NCI-H524 treated with DMSO at 0.1 percent for 48 hours (cell line): Measurements from ENCODE around the gene S100A2.
A peak's percentile ranks its signal among the peaks of the same experiment; 100 is the strongest.
"Not testable (repeated sequence)": the region's sequence is repeated elsewhere in the genome, so short reads cannot be mapped to it uniquely, and the experiment has no call there.

Experiments
- DNase-seq: peaks from one replicate; lab custom pipeline; 2025; lab: John Stamatoyannopoulos, UW

S100A2 gene

GRCh38 chr1:153588482-153588881 is 22.8 kb upstream of the S100A2 start:
- no peak for DNase-seq

DNA sequence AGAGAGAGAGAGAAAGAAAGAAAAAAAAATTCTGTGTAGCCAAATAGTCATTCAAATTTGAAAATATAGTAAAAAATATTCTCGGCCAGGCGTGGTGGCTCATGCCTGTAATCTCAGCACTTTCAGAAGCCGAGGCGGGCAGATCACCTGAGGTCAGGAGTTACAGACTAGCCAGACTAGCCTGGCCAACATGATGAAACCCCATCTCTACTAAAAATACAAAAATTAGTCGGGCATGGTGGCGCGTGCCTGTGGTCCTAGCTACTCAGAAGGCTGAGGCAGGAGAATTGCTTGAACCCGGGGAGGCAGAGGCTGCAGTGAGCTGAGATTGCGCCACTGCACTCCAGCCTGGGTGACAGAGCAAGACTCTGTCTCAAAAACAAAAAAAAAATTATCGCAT is 22.4 kb upstream of the S100A2 start:
- not testable (repeated sequence) for DNase-seq

- no peak for DNase-seq
Measured at GRCh38 chr1:153587314-153587713, 21.7 kb upstream of the S100A2 start.

DNA sequence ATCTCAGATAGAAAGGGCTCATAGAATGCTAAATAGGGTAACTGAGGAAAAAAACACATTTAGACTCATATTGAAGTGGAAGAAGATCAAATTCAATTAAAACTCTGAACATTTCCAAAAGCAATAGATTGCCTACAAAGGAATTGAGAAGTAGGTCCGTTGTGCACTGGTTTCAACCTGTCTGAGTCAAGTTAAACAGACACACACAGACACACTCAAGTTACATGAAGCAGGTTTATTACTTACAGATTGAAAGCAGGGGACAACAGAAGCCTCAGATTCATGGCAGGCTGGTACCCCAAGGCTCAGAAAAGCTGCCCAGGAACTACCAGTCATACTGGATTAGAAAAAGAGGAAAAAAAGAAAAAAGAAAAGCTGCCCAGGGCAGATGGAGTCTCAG is 20.7 kb upstream of the S100A2 start:
- no peak for DNase-seq

DNA sequence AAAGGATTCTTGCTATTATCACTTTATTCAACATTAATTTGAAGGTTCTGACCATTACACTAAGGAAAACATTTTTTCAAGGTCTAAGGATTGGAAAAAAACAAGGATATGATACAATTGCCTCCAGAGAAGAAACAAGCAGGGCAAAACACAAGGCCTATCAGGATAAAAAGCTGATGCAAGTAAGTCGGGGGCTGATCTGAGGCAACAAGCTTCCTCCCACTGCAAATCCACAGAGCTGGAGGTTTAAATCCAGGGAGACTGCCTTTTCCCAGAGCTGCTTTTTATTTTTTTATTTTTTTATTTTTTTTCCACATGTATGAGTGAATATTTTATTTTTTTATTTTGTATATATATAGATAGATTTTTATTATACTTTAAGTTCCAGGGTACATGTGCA is 19.4 kb upstream of the S100A2 start:
- no peak for DNase-seq

DNA sequence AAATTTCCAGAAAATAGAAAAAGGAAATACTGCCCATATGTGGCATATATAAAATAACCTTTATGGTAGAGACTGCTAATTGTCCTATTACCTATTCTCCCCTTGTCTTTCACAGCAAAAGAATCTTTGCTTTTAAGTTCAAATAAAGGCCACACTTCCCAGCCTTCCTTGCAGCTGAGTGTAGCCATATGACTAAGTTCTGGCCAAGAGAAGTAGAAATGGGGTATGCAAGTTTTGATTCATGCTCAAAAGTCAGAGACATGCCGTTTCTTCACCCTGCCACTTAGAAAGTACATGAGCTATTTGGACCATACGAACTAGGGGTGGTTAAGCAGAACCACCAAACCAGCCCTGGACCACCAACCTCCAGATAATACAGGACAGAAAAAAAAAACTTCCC is 18.3 kb upstream of the S100A2 start:
- no peak for DNase-seq

DNA sequence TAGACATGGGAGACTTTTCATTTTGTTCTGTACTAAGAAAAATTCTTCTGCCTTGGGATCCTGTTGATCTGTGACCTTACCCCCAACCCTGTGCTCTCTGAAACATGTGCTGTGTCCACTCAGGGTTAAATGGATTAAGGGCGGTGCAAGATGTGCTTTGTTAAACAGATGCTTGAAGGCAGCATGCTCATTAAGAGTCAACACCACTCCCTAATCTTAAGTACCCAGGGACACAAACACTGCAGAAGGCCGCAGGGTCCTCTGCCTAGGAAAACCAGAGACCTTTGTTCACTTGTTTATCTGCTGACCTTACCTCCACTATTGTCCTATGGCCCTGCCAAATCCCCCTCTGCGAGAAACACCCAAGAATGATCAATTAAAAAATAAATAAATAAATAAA is 17.9 kb upstream of the S100A2 start:
- not testable (repeated sequence) for DNase-seq

DNA sequence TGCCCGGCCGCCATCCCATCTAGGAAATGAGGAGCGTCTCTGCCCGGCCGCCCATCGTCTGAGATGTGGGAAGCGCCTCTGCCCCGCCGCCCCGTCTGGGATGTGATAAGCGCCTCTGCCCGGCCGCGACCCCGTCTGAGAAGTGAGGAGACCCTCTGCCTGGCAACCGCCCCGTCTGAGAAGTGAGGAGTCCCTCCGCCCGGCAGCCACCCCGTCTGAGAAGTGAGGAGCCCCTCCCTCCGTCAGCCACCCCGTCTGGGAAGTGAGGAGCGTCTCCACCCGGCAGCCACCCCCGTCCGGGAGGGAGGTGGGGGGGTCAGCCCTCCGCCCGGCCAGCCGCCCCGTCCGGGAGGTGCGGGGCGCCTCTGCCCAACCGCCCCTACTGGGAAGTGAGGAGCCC is 17.2 kb upstream of the S100A2 start:
- DNase-seq = not testable (repeated sequence)

- DNase-seq = no peak
Measured at GRCh38 chr1:153578936-153579335, 13.3 kb upstream of the S100A2 start.

GRCh38 chr1:153578490-153578889 is 12.8 kb upstream of the S100A2 start:
- no peak for DNase-seq

DNA sequence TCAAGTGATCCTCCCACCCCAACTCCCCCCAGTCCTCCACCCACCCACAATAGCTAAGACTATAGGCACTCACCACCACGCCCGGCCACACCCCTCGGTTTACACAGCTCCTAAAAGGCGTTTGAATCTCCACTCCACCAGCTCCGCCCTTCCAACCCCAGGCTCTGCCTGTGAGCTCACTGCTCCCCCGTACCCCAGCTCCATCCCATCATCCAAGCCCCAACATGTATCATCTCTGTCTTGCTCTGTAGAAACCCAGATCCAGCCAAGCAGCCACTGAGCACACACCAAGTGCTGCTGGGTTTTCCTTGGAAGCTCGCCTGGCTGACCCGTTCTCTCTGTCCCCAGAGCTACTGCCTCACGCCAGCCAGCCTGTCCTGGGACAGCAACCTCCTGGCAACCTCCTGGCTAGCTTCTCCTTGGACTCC is 12.0 kb upstream of the S100A2 start:
- no peak for DNase-seq

DNA sequence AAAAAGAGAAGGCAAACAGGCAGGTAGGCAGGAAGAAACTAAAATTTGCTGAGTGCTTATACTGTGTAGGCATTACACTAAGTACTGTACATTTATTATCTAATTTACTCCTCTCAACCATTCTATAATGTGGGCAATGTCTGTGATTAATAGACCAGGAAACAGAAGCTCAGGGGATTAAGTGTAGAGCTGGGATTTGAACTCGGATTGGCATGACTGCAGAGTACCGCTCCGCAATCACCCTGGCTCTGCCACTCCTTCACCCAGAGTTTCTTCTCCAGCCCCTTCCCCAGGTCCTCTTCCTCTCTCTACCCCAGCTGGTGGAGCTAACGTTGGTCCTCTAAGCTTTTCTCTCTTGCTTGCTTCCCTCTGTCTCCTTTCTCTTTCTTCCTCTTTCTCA is 11.5 kb upstream of the S100A2 start:
- no peak for DNase-seq

- peak; percentile 69 for DNase-seq
Measured at GRCh38 chr1:153575497-153575896, 9.9 kb upstream of the S100A2 start.

DNA sequence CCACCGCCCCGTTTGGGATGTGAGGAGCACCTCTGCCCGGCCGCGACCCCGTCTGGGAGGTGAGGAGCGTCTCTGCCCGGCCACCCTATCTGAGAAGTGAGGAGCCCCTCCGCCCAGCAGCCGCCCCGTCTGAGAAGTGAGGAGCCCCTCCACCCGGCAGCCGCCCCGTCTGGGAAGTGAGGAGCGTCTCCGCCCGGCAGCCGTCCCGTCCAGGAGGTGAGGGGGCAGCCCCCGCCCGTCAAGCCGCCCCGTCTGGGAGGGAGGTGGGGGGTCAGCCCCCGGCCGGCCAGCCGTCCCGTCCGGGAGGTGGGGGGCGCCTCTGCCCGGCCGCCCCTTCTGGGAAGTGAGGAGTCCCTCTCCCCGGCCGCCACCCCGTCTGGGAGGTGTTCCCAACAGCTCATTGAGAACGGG is 9.4 kb upstream of the S100A2 start:
- DNase-seq = not testable (repeated sequence)

GRCh38 chr1:153573351-153573750 is 7.7 kb upstream of the S100A2 start:
- no peak for DNase-seq

- DNase-seq = peak; percentile 10
Measured at GRCh38 chr1:153572569-153573015, 6.9 kb upstream of the S100A2 start.

DNA sequence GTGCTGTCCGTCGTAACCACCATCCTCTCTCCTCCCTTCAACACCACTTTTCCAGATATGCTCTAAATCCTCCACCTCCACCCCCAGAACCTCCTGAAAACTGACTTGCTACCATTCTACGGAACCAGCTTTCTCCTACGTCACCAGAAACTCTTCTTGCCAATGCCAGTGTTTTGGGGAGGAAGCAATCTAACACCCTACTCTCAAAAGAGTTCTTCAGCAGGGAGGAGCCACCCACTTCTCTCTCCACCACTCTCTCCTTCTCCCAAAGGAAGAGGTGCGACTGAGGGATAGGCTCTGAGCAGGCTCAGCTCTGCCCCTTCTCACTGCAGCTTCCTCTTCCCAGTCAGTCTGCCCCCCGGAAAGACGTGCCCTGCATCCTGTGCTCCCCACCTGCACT is 6.1 kb upstream of the S100A2 start:
- no peak for DNase-seq

DNA sequence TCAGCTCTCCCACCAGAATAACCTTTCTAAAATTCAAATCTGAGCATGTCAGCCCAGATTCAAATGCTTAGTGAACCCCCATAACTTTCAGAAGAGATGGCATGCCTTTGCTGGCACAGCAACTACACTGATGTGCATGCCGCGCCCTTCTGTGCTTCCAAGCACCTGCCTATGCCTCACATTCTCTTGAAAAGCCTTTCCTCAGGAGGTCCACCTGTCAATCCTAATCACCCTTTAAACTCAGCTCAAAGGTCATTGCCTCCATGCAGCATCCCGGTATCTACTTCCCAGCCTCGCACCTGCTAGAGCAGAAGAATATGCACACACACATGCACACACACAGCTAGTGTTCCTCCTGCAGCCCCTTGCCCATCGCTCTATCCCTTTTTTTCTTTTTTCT is 5.2 kb upstream of the S100A2 start:
- no peak for DNase-seq

GRCh38 chr1:153569465-153569864 is 3.8 kb upstream of the S100A2 start:
- no peak for DNase-seq

GRCh38 chr1:153568367-153569099 is 2.9 kb upstream of the S100A2 start:
- DNase-seq = peak; percentile 55

DNA sequence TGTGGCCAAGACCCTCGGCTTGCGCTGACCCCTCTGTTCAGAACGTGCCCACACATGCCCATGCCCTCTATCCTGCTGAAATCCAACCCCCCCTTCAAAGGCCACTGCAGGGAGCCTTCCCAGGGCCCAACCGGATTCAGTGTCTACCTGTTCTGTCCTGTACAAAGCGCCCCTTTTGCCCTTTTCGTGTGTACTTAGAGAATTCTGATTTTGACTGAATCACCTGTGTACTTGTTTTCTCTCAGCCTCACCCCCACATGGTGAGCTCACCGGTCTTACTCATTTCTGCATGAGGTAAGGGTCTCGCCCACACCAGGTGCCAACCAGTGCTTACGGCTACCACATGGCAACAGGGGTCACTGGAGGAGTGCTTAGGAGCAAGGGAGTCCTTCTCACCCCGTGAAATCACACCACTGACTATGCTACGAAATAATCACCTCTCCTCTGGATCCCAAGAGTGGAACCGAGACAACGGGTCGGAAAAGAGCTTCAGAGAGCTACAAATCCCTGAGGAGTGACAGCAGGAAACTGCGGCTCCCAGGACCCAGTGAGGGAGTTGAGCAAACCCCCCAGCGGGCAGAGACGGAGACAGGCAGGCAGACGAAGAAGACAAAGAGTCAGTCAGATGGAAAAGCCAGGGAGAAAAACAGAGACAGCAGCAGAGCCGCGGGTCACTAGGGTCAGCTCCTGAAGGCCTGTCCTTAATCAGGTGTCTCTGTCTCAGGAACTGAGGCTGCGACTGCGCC is 2.1 kb upstream of the S100A2 start:
- no peak for DNase-seq

DNA sequence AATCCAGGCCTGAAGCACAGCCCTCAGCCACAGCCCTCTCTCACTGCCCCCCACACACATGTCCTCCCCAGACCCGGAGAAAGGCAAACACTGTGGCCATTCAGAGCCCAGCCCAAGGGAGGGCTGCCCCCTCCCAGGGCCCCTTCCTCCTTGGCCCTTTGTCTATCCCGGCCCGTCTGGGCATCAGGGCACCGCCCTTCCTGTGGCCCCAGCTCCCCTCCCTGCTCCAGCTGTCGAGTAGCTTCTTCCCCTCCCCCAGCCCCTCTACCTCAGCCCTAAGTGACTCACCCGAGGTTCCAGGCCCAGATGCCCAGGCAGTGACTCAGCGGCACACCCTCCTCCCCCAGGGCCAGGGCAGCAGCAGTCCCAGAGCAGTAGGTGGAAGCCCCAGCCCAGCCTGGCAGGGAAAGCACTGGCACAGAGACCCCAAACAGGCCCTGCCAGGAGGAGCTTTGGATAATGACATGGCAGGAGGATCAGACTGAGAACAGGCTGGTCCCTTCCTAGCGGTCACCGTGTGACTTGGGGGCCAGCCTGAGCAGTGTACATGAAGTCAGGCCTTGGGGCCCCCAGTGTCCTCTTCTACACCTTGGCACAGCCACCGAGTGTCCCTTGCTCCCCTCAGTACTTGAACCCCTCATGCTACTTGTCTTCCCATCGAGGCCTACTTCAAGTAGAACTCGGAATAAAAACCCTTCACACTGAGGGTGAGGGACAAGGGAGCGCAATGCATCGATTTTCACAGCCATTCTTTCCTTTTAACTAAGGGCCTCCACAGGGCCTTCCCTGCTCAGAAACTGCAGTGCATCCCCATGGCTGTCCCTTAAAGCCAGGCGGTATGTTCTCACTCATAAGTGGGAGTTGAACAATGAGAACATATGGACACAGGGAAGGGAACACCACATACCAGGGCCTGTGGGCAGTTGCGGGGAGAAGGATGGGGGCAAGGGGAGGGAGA is 1.0 kb upstream of the S100A2 start:
- DNase-seq = peak; percentile 84
